Neural cell (in vitro differentiated cells): ENCODE results near the gene FAM131B. TPM values are rescaled to one million over a fixed set of nuclear protein-coding genes. Genes with fewer than 3 reads are reported as not detected.

ENCODE experiments used
- H2AFZ ChIP-seq: fragments of 200-600, 300-800 bp; sonication (generic), shearing (Covaris generic); 2 replicates; pipeline ENCODE4 v1.6.0; 2014; ENCODE audit warnings: low read depth, mild to moderate bottlenecking, antibody characterized with exemption, low read length, moderate library complexity
- H3F3A ChIP-seq: fragments of 200-600 bp; shearing (Covaris generic); 2 replicates; pipeline ENCODE4 v1.6.1; 2016; ENCODE audit warnings: mild to moderate bottlenecking, moderate library complexity, mixed read lengths, antibody characterized with exemption, low read length; ENCODE audit not compliant: insufficient read depth, poor library complexity, severe bottlenecking
- H3K27ac ChIP-seq: fragments of 200-600, 300-800 bp; sonication (generic), shearing (Covaris generic); 2 replicates; pipeline ENCODE4 v1.5.1; 2014; ENCODE audit warnings: mild to moderate bottlenecking, low read length, moderate library complexity
- H3K27me3 ChIP-seq: fragments of 300-800, 200-600 bp; sonication (generic), shearing (Covaris generic); 2 replicates; pipeline ENCODE4 v1.6.0; 2014; ENCODE audit warnings: mild to moderate bottlenecking, low read depth, low read length, moderate library complexity; ENCODE audit not compliant: insufficient read depth
- H3K36me3 ChIP-seq: fragments of 300-800, 200-600 bp; sonication (generic), shearing (Covaris generic); 2 replicates; pipeline ENCODE4 v1.5.1; 2014; ENCODE audit warnings: mild to moderate bottlenecking, antibody characterized with exemption, low read length, moderate library complexity; ENCODE audit not compliant: insufficient read depth
- H3K4me2 ChIP-seq: fragments of 300-800, 200-600 bp; sonication (generic), shearing (Covaris generic); 2 replicates; pipeline ENCODE4 v1.6.0; 2014; ENCODE audit warnings: mild to moderate bottlenecking, low read length
- H3K4me3 ChIP-seq: fragments of 300-800, 200-600 bp; sonication (generic), shearing (Covaris generic); 2 replicates; pipeline ENCODE4 v1.5.1; 2014; ENCODE audit warnings: mild to moderate bottlenecking, low read length, moderate library complexity
- H3K79me2 ChIP-seq: fragments of 200-600 bp; shearing (Covaris generic); replicated peaks from 2 replicates; pipeline ENCODE4 v1.6.0; 2014; ENCODE audit warnings: mild to moderate bottlenecking, low read length, moderate library complexity; ENCODE audit not compliant: insufficient read depth
- H3K9ac ChIP-seq: fragments of 300-800, 200-600 bp; sonication (generic), shearing (Covaris generic); 2 replicates; pipeline ENCODE4 v1.6.1; 2016; ENCODE audit warnings: mild to moderate bottlenecking, low read length, mixed read lengths
- H3K9me2 ChIP-seq: fragments of 200-600 bp; shearing (Covaris generic); 2 replicates; pipeline ENCODE4 v1.6.1; 2016; ENCODE audit warnings: mild to moderate bottlenecking, low read length, mixed read lengths; ENCODE audit not compliant: insufficient read depth
- H3K9me3 ChIP-seq: fragments of 200-600, 300-800 bp; sonication (generic), shearing (Covaris generic); 2 replicates; pipeline ENCODE4 v1.6.1; 2016; ENCODE audit warnings: mild to moderate bottlenecking, mixed run types, low read length, moderate library complexity, mixed read lengths
- H4K20me1 ChIP-seq: fragments of 200-600 bp; shearing (Covaris generic); 2 replicates; pipeline ENCODE4 v1.6.1; 2016; ENCODE audit warnings: mild to moderate bottlenecking, mixed run types; ENCODE audit not compliant: insufficient read depth
- CTCF ChIP-seq: fragments of 450-650 bp; IDR thresholded peaks from 2 replicates; pipeline ENCODE4 v1.5.1; 2014; ENCODE audit warnings: antibody characterized with exemption, mild to moderate bottlenecking, moderate library complexity; ENCODE audit not compliant: poor library complexity, severe bottlenecking
- EP300 ChIP-seq: fragments of 450-650 bp; conservative IDR thresholded peaks from 2 replicates; pipeline ENCODE4 v1.6.1; 2014; ENCODE audit warnings: antibody characterized with exemption, mild to moderate bottlenecking, moderate library complexity; ENCODE audit not compliant: poor library complexity, severe bottlenecking
- EZH2 ChIP-seq: fragments of 200-600, 300-800 bp; shearing (Covaris generic), sonication (generic); IDR thresholded peaks from 2 replicates; pipeline ENCODE4 v1.6.1; 2014; ENCODE audit warnings: antibody characterized with exemption, low read length, borderline replicate concordance, mild to moderate bottlenecking; ENCODE audit not compliant: insufficient read depth, poor library complexity, severe bottlenecking
- MXI1 ChIP-seq: fragments of 450-650 bp; conservative IDR thresholded peaks from 2 replicates; pipeline ENCODE4 v1.6.1; 2014; ENCODE audit warnings: antibody characterized with exemption, mild to moderate bottlenecking; ENCODE audit not compliant: poor library complexity, severe bottlenecking
- POLR2AphosphoS5 ChIP-seq: IDR thresholded peaks from 2 replicates; pipeline ENCODE4 v1.6.1; 2012
- RAD21 ChIP-seq: fragments of 450-650 bp; conservative IDR thresholded peaks from 2 replicates; pipeline ENCODE4 v1.6.1; 2014; ENCODE audit warnings: antibody characterized with exemption, mild to moderate bottlenecking, moderate library complexity
- REST ChIP-seq: IDR thresholded peaks from 2 replicates; pipeline ENCODE4 v1.6.1; 2012; ENCODE audit warnings: borderline replicate concordance
- SMC3 ChIP-seq: fragments of 450-650 bp; conservative IDR thresholded peaks from 2 replicates; pipeline ENCODE4 v1.6.1; 2014; ENCODE audit warnings: antibody characterized with exemption, mild to moderate bottlenecking, moderate library complexity; ENCODE audit not compliant: poor library complexity
- TAF1 ChIP-seq: IDR thresholded peaks from 2 replicates; pipeline ENCODE4 v1.6.1; 2012; ENCODE audit warnings: low read depth
- polyA plus RNA-seq: library from polyadenylated mRNA; depleted of rRNA; stranded (reverse); fragments of >200 nt; gene quantifications from 2 replicates; pipeline ENCODE4 v1.2.3, GENCODE V29; 2014

The FAM131B gene
- polyA plus RNA-seq, 1 donor from 2014 or later = 45.9 TPM

- Histone ChIP-seq H3K9ac (no peak overlapping the region), H3K36me3 (no peaks in the 10 kb centered on the region), H3K9me2 (no peaks in the 10 kb centered on the region), H3K4me2 (no peak overlapping the region), H2AFZ (no peak overlapping the region), H3K79me2 (no peaks in the 10 kb centered on the region), H3K27ac (no peak overlapping the region), H3F3A (no peaks in the 10 kb centered on the region), H3K9me3 (no peaks in the 10 kb centered on the region), H3K27me3 (no peaks in the 10 kb centered on the region), H4K20me1 (no peaks in the 10 kb centered on the region), H3K4me3 (no peak overlapping the region)
- TF ChIP-seq CTCF (no peak), EP300 (no peak), REST (no peak), SMC3 (no peak), RAD21 (no peak), EZH2 (no peak), MXI1 (no peak), POLR2AphosphoS5 (no peak), TAF1 (no peak)
Observed at GRCh38 chr7:143354965-143355364, 7.5 kb downstream of the FAM131B start.

GRCh38 chr7:143354376-143354775, 8.1 kb downstream of the FAM131B start:
- no peak overlapping the region for H3K4me2 ChIP-seq
- H3K36me3 ChIP-seq = no peaks in the 10 kb centered on the region
- H3K27me3 ChIP-seq = no peaks in the 10 kb centered on the region
- H3K27ac ChIP-seq = no peak overlapping the region
- H3K4me3 ChIP-seq = no peak overlapping the region
- no peaks in the 10 kb centered on the region for H4K20me1 ChIP-seq
- H2AFZ ChIP-seq = no peak overlapping the region
- H3K9ac ChIP-seq = no peak overlapping the region
- no peaks in the 10 kb centered on the region for H3F3A ChIP-seq
- H3K79me2 ChIP-seq = no peaks in the 10 kb centered on the region
- no peak for TF ChIP-seq CTCF
- no peak for TF ChIP-seq EP300
- no peak for TF ChIP-seq EZH2
- TF ChIP-seq RAD21 = no peak
- no peak for TF ChIP-seq REST
- TF ChIP-seq TAF1 = no peak
- TF ChIP-seq MXI1 = no peak
- no peak for TF ChIP-seq POLR2AphosphoS5
- TF ChIP-seq SMC3 = no peak
- no peaks in the 10 kb centered on the region for H3K9me2 ChIP-seq
- no peaks in the 10 kb centered on the region for H3K9me3 ChIP-seq
